IMR-90 (cell line): ENCODE measurements around the gene MRPL12. TPM values are rescaled to one million over a fixed set of nuclear protein-coding genes. Genes with fewer than 3 reads are reported as not detected.

Source experiments
- ATAC-seq: fragments of 200-7000 bp; cut with Tn5 transposase; 2 replicates; pipeline ENCODE4 v1.9.1; 2020; ENCODE audit warnings: low read depth, mild to moderate bottlenecking, moderate library complexity
- BruUV-seq: library from RNA; stranded (reverse); fragments of 400-500 nt; replicated peaks from 2 replicates; lab custom pipeline; 2021; lab: Mats Ljungman, UMichigan
- CTCF ChIA-PET: fragments of 300-600 bp; formaldehyde crosslinking; extraction: SDS; loops from one replicate; lab custom pipeline; 2021; ENCODE audit warnings: antibody characterized with exemption; lab: Yijun Ruan, JAX
- POLR2A ChIA-PET: fragments of 300-600 bp; sonication (Branson Sonifier 250); formaldehyde crosslinking; loops from one replicate; lab custom pipeline; 2022; ENCODE audit warnings: antibody characterized with exemption; ENCODE audit not compliant: unreplicated experiment; lab: Charles Lee
- DNase-seq: peaks from one replicate; pipeline ENCODE4 v3.0.0; 2013
- H2AFZ ChIP-seq: replicated peaks from 2 replicates; pipeline ENCODE3; 2013; ENCODE audit warnings: low read length, mild to moderate bottlenecking; ENCODE audit not compliant: poor library complexity
- H2AK5ac ChIP-seq: 2 replicates; pipeline ENCODE4 v1.6.1; 2013; ENCODE audit warnings: low read depth, low read length, inconsistent platforms
- H2AK9ac ChIP-seq: replicated peaks from 2 replicates; pipeline ENCODE3; 2013; ENCODE audit warnings: mild to moderate bottlenecking, low read depth, low read length, moderate library complexity; ENCODE audit not compliant: poor library complexity
- H2BK120ac ChIP-seq: 2 replicates; pipeline ENCODE4 v1.6.1; 2013; ENCODE audit warnings: low read depth, low read length, inconsistent platforms
- H2BK15ac ChIP-seq: 3 replicates; pipeline ENCODE4 v1.6.1; 2013; ENCODE audit warnings: low read depth, low read length, inconsistent platforms
- H2BK20ac ChIP-seq: 2 replicates; pipeline ENCODE4 v1.6.1; 2013; ENCODE audit warnings: low read depth, mild to moderate bottlenecking, inconsistent platforms, low read length, moderate library complexity
- H2BK5ac ChIP-seq: 2 replicates; pipeline ENCODE4 v1.6.1; 2013; ENCODE audit warnings: mild to moderate bottlenecking, low read depth, low read length, inconsistent platforms; ENCODE audit not compliant: poor library complexity, severe bottlenecking
- H3K14ac ChIP-seq: replicated peaks from 2 replicates; pipeline ENCODE4 v1.6.1; 2013; ENCODE audit warnings: low read depth, low read length, inconsistent platforms
- H3K18ac ChIP-seq: 2 replicates; pipeline ENCODE4 v1.6.1; 2013; ENCODE audit warnings: low read depth, low read length, control low read depth
- H3K23ac ChIP-seq: 2 replicates; pipeline ENCODE4 v1.6.1; 2013; ENCODE audit warnings: low read depth, low read length, inconsistent platforms
- H3K27ac ChIP-seq: 2 replicates; pipeline ENCODE4 v1.5.1; 2013; ENCODE audit warnings: mild to moderate bottlenecking, control low read depth, low read length; ENCODE audit not compliant: insufficient read depth
- H3K27me3 ChIP-seq: 2 replicates; pipeline ENCODE4 v1.6.1; 2013; ENCODE audit warnings: low read length; ENCODE audit not compliant: control insufficient read depth, insufficient read depth
- H3K36me3 ChIP-seq: 2 replicates; pipeline ENCODE4 v1.6.1; 2013; ENCODE audit warnings: low read length, mixed read lengths; ENCODE audit not compliant: control insufficient read depth, insufficient read depth
- H3K4ac ChIP-seq: 2 replicates; pipeline ENCODE4 v1.6.1; 2013; ENCODE audit warnings: low read depth, low read length, inconsistent platforms
- H3K4me1 ChIP-seq: 2 replicates; pipeline ENCODE4 v1.6.1; 2013; ENCODE audit warnings: low read length, mixed read lengths; ENCODE audit not compliant: control insufficient read depth, insufficient read depth
- H3K4me2 ChIP-seq: 2 replicates; pipeline ENCODE4 v1.6.1; 2013; ENCODE audit warnings: low read depth, mild to moderate bottlenecking, control low read depth, low read length, moderate library complexity
- H3K4me3 ChIP-seq: 2 replicates; pipeline ENCODE4 v1.5.1; 2013; ENCODE audit warnings: low read depth, mild to moderate bottlenecking, control low read depth, low read length, moderate library complexity; ENCODE audit not compliant: insufficient read depth
- H3K56ac ChIP-seq: 2 replicates; pipeline ENCODE4 v1.6.1; 2013; ENCODE audit warnings: low read length, inconsistent platforms; ENCODE audit not compliant: insufficient read depth; ENCODE audit errors: extremely low read depth
- H3K79me1 ChIP-seq, 2 experiments: 2 replicates each; pipeline ENCODE4 v1.6.1; 2013; ENCODE audit warnings: low read length in 2 of 2, inconsistent platforms in 1 of 2, low read depth in 1 of 2
- H3K9ac ChIP-seq: 2 replicates; pipeline ENCODE4 v1.6.1; 2013; ENCODE audit warnings: low read depth, low read length, control low read depth
- H3K9me1 ChIP-seq: 2 replicates; pipeline ENCODE4 v1.6.1; 2013; ENCODE audit warnings: low read length, inconsistent platforms; ENCODE audit not compliant: insufficient read depth
- H3K9me3 ChIP-seq: 2 replicates; pipeline ENCODE4 v1.6.1; 2013; ENCODE audit warnings: low read length; ENCODE audit not compliant: control insufficient read depth, insufficient read depth
- H4K20me1 ChIP-seq: 2 replicates; pipeline ENCODE4 v1.6.1; 2013; ENCODE audit warnings: low read length, inconsistent platforms; ENCODE audit not compliant: insufficient read depth
- H4K5ac ChIP-seq: 2 replicates; pipeline ENCODE4 v1.6.1; 2013; ENCODE audit warnings: mild to moderate bottlenecking, low read depth, low read length, control low read depth
- H4K8ac ChIP-seq, 2 experiments: 2 replicates each; pipeline ENCODE4 v1.6.1; 2013; ENCODE audit warnings: low read depth in 2 of 2, low read length in 2 of 2, control low read depth in 1 of 2, inconsistent platforms in 1 of 2
- H4K91ac ChIP-seq: 2 replicates; pipeline ENCODE4 v1.6.1; 2013; ENCODE audit warnings: low read depth, low read length, inconsistent platforms; ENCODE audit not compliant: insufficient read depth
- BHLHE40 ChIP-seq: fragments of 150-350 bp; IDR thresholded peaks from 2 replicates; pipeline ENCODE4 v1.6.1; 2016; ENCODE audit warnings: mild to moderate bottlenecking, low read depth, low read length
- CEBPB ChIP-seq: IDR thresholded peaks from 2 replicates; pipeline ENCODE4 v1.6.1; 2012; ENCODE audit warnings: low read depth, low read length, improper control_type of control experiment
- FOS ChIP-seq: fragments of 150-350 bp; IDR thresholded peaks from 2 replicates; pipeline ENCODE4 v1.6.1; 2016; ENCODE audit warnings: low read depth, low read length
- MAFK ChIP-seq: IDR thresholded peaks from 2 replicates; pipeline ENCODE4 v1.6.1; 2012; ENCODE audit warnings: low read depth, low read length, improper control_type of control experiment
- MXI1 ChIP-seq: IDR thresholded peaks from 2 replicates; pipeline ENCODE4 v1.6.1; 2012; ENCODE audit warnings: low read depth, mild to moderate bottlenecking, low read length, moderate library complexity, borderline replicate concordance
- RAD21 ChIP-seq: IDR thresholded peaks from 2 replicates; pipeline ENCODE4 v1.6.1; 2012; ENCODE audit warnings: low read length, improper control_type of control experiment
- RCOR1 ChIP-seq: IDR thresholded peaks from 2 replicates; pipeline ENCODE4 v1.6.1; 2012; ENCODE audit warnings: mild to moderate bottlenecking, low read length, improper control_type of control experiment; ENCODE audit not compliant: insufficient replicate concordance
- SMC3 ChIP-seq: fragments of 150-350 bp; IDR thresholded peaks from 2 replicates; pipeline ENCODE4 v1.6.1; 2016; ENCODE audit warnings: low read depth, mild to moderate bottlenecking, antibody characterized with exemption, low read length, moderate library complexity
- USF2 ChIP-seq: fragments of 150-350 bp; IDR thresholded peaks from 2 replicates; pipeline ENCODE4 v1.6.1; 2017; ENCODE audit warnings: mild to moderate bottlenecking, antibody characterized with exemption, low read length, low read depth
- WGBS, 2 experiments: methylation state at CpG; one replicate each; pipeline versions ENCODE4 v1.1.5 to v1.1.7; 2013; ENCODE audit warnings: missing lambda C conversion rate in 2 of 2; ENCODE audit not compliant: insufficient read length in 1 of 2; ENCODE audit errors: extremely low coverage in 2 of 2; 5-methylcytosine and 5-hydroxymethylcytosine counted together
- dilution Hi-C: fragments of 300-500 bp; cut with HindIII; formaldehyde crosslinking; loops from one replicate; pipeline ENCODE4 v1.14.3; 2018; ENCODE audit warnings: low sequenced_read_pairs; ENCODE audit not compliant: unreplicated experiment
- in situ Hi-C: fragments of 300-500 bp; cut with MboI; formaldehyde crosslinking; loops from 3 replicates; pipeline ENCODE4 v1.14.3; 2019; ENCODE audit warnings: low sequenced_read_pairs, inconsistent platforms, mixed read lengths
- intact Hi-C: fragments of 100-400 bp; cut with micrococcal nuclease; formaldehyde crosslinking; loops from 2 replicates; pipeline ENCODE4 v1.10.0; 2022
- polyA plus RNA-seq, 3 experiments: library from polyadenylated mRNA; depleted of rRNA; stranded (reverse); fragments of >200 nt; gene quantifications; 2 replicates each; pipeline ENCODE4 v1.2.3, GENCODE V29; 2012; ENCODE audit warnings: low replicate concordance in 1 of 3
- total RNA-seq: library from RNA; depleted of rRNA; stranded (reverse); fragments of >200 nt; gene quantifications from 2 replicates; pipeline ENCODE4 v1.2.3, GENCODE V29; 2012

Gene MRPL12
- total and polyA plus RNA-seq, 2 of the 4 experiments (the other 2 are of a cell fraction) = 17.2 to 111 TPM

GRCh38 chr17:81715872-81716673, 12.9 kb downstream of the MRPL12 start (continued):
- TF ChIP-seq USF2 = no peak

DNA sequence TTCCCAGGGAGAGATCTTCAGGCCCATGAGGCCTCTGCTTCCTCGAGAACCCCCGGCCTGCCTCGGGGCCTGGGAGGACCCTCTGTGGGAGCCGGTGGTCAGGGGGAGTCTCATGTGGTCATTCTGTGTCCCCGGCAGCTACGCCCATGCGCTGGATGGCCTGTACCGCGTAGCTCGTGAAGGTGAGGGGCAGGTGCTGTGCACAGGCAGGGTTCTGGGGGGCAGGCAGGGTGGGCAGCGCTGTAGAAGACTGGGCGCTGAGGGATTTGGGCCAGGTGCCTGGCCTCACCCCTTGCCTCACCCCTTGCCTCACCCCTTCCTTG, 13.5 kb downstream of the MRPL12 start:
- dilution Hi-C loops = no loop called here
- H3K4ac ChIP-seq = no peak overlapping the region
- no peak overlapping the region for H4K5ac ChIP-seq
- TF ChIP-seq RCOR1 (no peak), MXI1 (no peak), SMC3 (no peak), MAFK (no peak), CEBPB (no peak), RAD21 (no peak), BHLHE40 (no peak), FOS (no peak)
- H3K18ac ChIP-seq = no peak overlapping the region
- H2AFZ ChIP-seq = no peak overlapping the region
- H3K27me3 ChIP-seq = no peaks in the 10 kb centered on the region
- POLR2A ChIA-PET = interaction anchor here (0.6 to 1.0 kb wide), 2 partner anchors 14 to 151 kb away, joined by 4 to 12 read pairs; no protein-coding TSS in a partner anchor
- CTCF ChIA-PET = no interaction called here
- no peak overlapping the region for H2AK9ac ChIP-seq
- H2BK20ac ChIP-seq = no peak overlapping the region
- no peak overlapping the region for H3K4me2 ChIP-seq
- peaks cover 7% of the 10 kb centered on the region for H3K4me1 ChIP-seq
- H2BK5ac ChIP-seq = no peak overlapping the region
- no peak overlapping the region for H2BK120ac ChIP-seq
- peaks cover 14 to 21% of the 10 kb centered on the region in 2 experiments for H3K79me1 ChIP-seq
- WGBS, 2 experiments = 92% methylated on average over 10 of the region's 12 CpGs; no CpG with 5 or more reads in 1 of the 2 experiments
- ATAC-seq (no peak), DNase-seq (no peak)
- intact Hi-C loops = no loop called here
- H2BK15ac ChIP-seq = no peak overlapping the region
- in situ Hi-C loops = no loop called here
- H3K23ac ChIP-seq = no peak overlapping the region
- H3K36me3 ChIP-seq = peaks cover 2% of the 10 kb centered on the region; the same call in 1 of the 2 replicates
- H3K27ac ChIP-seq = no peak overlapping the region
- no peaks in the 10 kb centered on the region for H3K9me3 ChIP-seq
- no TSS peak for BruUV-seq
- H4K20me1 ChIP-seq = no peaks in the 10 kb centered on the region; the same call in 1 of the 2 replicates
- no peak overlapping the region for H3K14ac ChIP-seq
- no peak overlapping the region for H3K9ac ChIP-seq
- H4K91ac ChIP-seq = no peak overlapping the region
- no peak overlapping the region for H4K8ac ChIP-seq
- H3K4me3 ChIP-seq = no peak overlapping the region
- H2AK5ac ChIP-seq = no peak overlapping the region
- H3K56ac ChIP-seq = no peak overlapping the region
- no peaks in the 10 kb centered on the region for H3K9me1 ChIP-seq
